HG03159 (cell line): ENCODE results near the gene RGS9BP.
"Not testable (repeated sequence)": the region's sequence is repeated elsewhere in the genome, so short reads cannot be mapped to it uniquely, and the experiment has no call there.

ENCODE experiments used
- ATAC-seq: cut with Tn5 transposase; IDR thresholded peaks from one replicate; pipeline ENCODE4 v1.9.1; 2021; ENCODE audit warnings: mild to moderate bottlenecking, moderate library complexity; ENCODE audit not compliant: unreplicated experiment

Gene RGS9BP

GRCh38 chr19:32694851-32695250 lies 19.2 kb downstream of the RGS9BP start:
- ATAC-seq, result not testable (repeated sequence)

GRCh38 chr19:32695506-32695905 lies 19.9 kb downstream of the RGS9BP start:
- ATAC-seq, result not testable (repeated sequence)

- ATAC-seq, result not testable (repeated sequence)
Measured at GRCh38 chr19:32696771-32697170, 21.1 kb downstream of the RGS9BP start.

GRCh38 chr19:32700129-32700528 lies 24.5 kb downstream of the RGS9BP start:
- ATAC-seq, result not testable (repeated sequence)

GRCh38 chr19:32702010-32702409 lies 26.4 kb downstream of the RGS9BP start:
- no peak for ATAC-seq

- ATAC-seq, result not testable (repeated sequence)
Measured at GRCh38 chr19:32704006-32704405, 28.4 kb downstream of the RGS9BP start.

GRCh38 chr19:32708457-32708856 lies 32.8 kb downstream of the RGS9BP start:
- ATAC-seq, result no peak

GRCh38 chr19:32709032-32709431 lies 33.4 kb downstream of the RGS9BP start:
- ATAC-seq, result no peak

- ATAC-seq, result no peak
Measured at GRCh38 chr19:32711747-32712146, 36.1 kb downstream of the RGS9BP start.

GRCh38 chr19:32716203-32716602 lies 40.6 kb downstream of the RGS9BP start:
- ATAC-seq, result not testable (repeated sequence)

- ATAC-seq, result no peak
Measured at GRCh38 chr19:32717496-32717895, 41.8 kb downstream of the RGS9BP start.

- ATAC-seq, result no peak
Measured at GRCh38 chr19:32718286-32718685, 42.6 kb downstream of the RGS9BP start.

GRCh38 chr19:32719611-32720059 lies 44.0 kb downstream of the RGS9BP start, which contains the start of gene TDRD12:
TDRD12 (plus strand) TSS chr19:32719767; CDS start chr19:32720073, 306 bp downstream.
- ATAC-seq, result no peak

- no peak for ATAC-seq
Measured at GRCh38 chr19:32720216-32720935, 44.7 kb downstream of the RGS9BP start.

- no peak for ATAC-seq
Measured at GRCh38 chr19:32720936-32721250, 45.2 kb downstream of the RGS9BP start.
